NCI-H748 (cell line): ENCODE data around the gene IGFBP1.
"Not testable (repeated sequence)": the region's sequence is repeated elsewhere in the genome, so short reads cannot be mapped to it uniquely, and the experiment has no call there.

Source experiments
- DNase-seq: peaks from one replicate; lab custom pipeline; 2025; ENCODE audit not compliant: unreplicated experiment; lab: John Stamatoyannopoulos, UW

Gene IGFBP1

GRCh38 chr7:45930967-45931366 lies 42.7 kb downstream of the IGFBP1 start:
- DNase-seq = no peak

GRCh38 chr7:45937301-45937700 lies 49.0 kb downstream of the IGFBP1 start:
- peak; percentile 27 for DNase-seq

GRCh38 chr7:45937862-45938261 lies 49.6 kb downstream of the IGFBP1 start:
- DNase-seq = no peak

- peak; percentile 38 for DNase-seq
These were observed 50.5 kb downstream of the IGFBP1 start for GRCh38 chr7:45938626-45939302.

GRCh38 chr7:45939574-45939973 lies 51.3 kb downstream of the IGFBP1 start:
- no peak for DNase-seq

- not testable (repeated sequence) for DNase-seq
These were observed 52.0 kb downstream of the IGFBP1 start for GRCh38 chr7:45940237-45940781.

GRCh38 chr7:45940939-45941338 lies 52.7 kb downstream of the IGFBP1 start:
- DNase-seq = no peak
